ENCODE data around the gene RTKN2. TPM values are rescaled to one million over a fixed set of nuclear protein-coding genes. Genes with fewer than 3 reads are reported as not detected.

The RTKN2 gene
- total RNA-seq = 109 TPM
- long read RNA-seq, full-length matches to known transcripts = 64 of 167 reads
- long read RNA-seq, partial matches to known transcripts = 21 of 167 reads
- long read RNA-seq, other reads (novel, unspliced or antisense) = 82 of 167 reads

- ATAC-seq (peak; percentile 95), DNase-seq (peak; percentile 89)
- TF ChIP-seq CTCF (IDR thresholded peaks at IDR 0.05) = no peak
- Histone ChIP-seq H3K9me3 (no peaks in the 10 kb centered on the region), H3K4me3 (peak within 1 kb of the TSS; percentile 76), H3K27me3 (ENCODE audit: low read depth) (peaks cover 12% of the 10 kb centered on the region), H3K36me3 (no peaks in the 10 kb centered on the region), H3K27ac (peak within 1 kb of the TSS; percentile 44), H3K4me1 (peaks cover 15% of the 10 kb centered on the region)
- intact Hi-C loops (cut with DNase I) = no loop called here
Measured at GRCh38 chr10:62268399-62269114, at the start of gene RTKN2. TSS of gene RTKN2 (minus strand) at chr10:62268844. CDS start at chr10:62268610, 234 bp downstream.

DNA sequence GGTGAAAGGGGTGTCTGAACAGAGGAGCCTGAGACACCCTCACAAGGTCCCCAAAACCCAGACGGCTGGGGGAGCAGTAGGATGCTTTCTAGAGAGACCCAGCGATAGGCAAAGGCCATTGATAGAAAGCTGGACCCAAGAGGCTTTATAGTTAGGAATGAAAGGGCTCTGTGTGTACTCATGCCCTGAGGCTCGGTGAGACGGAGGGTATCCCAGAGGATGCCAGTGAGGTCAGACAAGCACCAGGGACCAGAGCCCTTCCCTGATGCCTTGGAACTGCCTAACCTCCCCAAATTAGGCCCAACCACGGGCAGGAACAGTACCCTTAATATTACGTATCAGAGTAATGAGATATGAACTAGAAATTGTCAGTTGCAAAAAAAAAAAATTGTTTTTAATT is 48.6 kb upstream of the RTKN2 start:
- no peaks in the 10 kb centered on the region for H3K36me3 ChIP-seq
- no peaks in the 10 kb centered on the region for H3K27me3 ChIP-seq (ENCODE audit: low read depth)
- no peak for DNase-seq
- H3K9me3 ChIP-seq = no peaks in the 10 kb centered on the region
- no peak overlapping the region for H3K4me3 ChIP-seq
- no peaks in the 10 kb centered on the region for H3K4me1 ChIP-seq
- intact Hi-C loops (cut with DNase I) = no loop called here
- peak in 1 of 2 donors; percentile 57 for ATAC-seq
- no peak for TF ChIP-seq CTCF (IDR thresholded peaks at IDR 0.05)
- H3K27ac ChIP-seq = no peak overlapping the region

GRCh38 chr10:62309254-62309653 is 40.6 kb upstream of the RTKN2 start:
- H3K27me3 ChIP-seq (ENCODE audit: low read depth) = no peaks in the 10 kb centered on the region
- H3K4me1 ChIP-seq = no peaks in the 10 kb centered on the region
- H3K4me3 ChIP-seq = no peak overlapping the region
- TF ChIP-seq CTCF (IDR thresholded peaks at IDR 0.05) = no peak
- no peaks in the 10 kb centered on the region for H3K36me3 ChIP-seq
- no peaks in the 10 kb centered on the region for H3K9me3 ChIP-seq
- DNase-seq (no peak), ATAC-seq (no peak)
- intact Hi-C loops (cut with DNase I) = no loop called here
- H3K27ac ChIP-seq = no peak overlapping the region

DNA sequence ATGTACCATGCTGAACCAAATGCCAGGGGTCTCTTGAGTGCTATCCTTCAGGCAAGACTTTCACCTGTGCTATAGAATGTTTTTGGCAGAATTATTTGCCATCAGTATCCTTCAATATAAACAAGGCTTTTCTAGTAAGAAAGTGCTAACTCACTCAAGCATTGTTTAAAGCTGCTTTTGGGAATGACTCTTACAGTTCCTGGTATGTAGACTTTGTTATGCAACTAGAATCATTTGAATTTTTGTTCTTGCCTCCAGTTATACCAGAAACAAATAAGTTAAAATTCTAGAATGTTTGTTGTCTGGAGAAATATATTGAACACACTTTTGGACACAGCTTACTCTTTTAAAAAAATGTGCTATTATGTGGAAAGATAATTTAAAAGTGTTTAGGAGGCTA is 39.5 kb upstream of the RTKN2 start:
- no peak for TF ChIP-seq CTCF (IDR thresholded peaks at IDR 0.05)
- H3K27ac ChIP-seq = peak overlapping the region; percentile 33
- intact Hi-C loops (cut with DNase I) = no loop called here
- no peak for DNase-seq
- no peaks in the 10 kb centered on the region for H3K27me3 ChIP-seq (ENCODE audit: low read depth)
- no peaks in the 10 kb centered on the region for H3K4me1 ChIP-seq
- no peaks in the 10 kb centered on the region for H3K36me3 ChIP-seq
- ATAC-seq = peak in 1 of 2 donors; percentile 61
- H3K9me3 ChIP-seq = no peaks in the 10 kb centered on the region
- H3K4me3 ChIP-seq = no peak overlapping the region

GRCh38 chr10:62307635-62308034 is 39.0 kb upstream of the RTKN2 start:
- H3K4me1 ChIP-seq = no peaks in the 10 kb centered on the region
- H3K36me3 ChIP-seq = no peaks in the 10 kb centered on the region
- no peaks in the 10 kb centered on the region for H3K27me3 ChIP-seq (ENCODE audit: low read depth)
- ATAC-seq = peak; percentile 48 to 51
- no peak for TF ChIP-seq CTCF (IDR thresholded peaks at IDR 0.05)
- peak overlapping the region; percentile 33 for H3K27ac ChIP-seq
- intact Hi-C loops (cut with DNase I) = no loop called here
- DNase-seq = no peak
- no peak overlapping the region for H3K4me3 ChIP-seq
- H3K9me3 ChIP-seq = no peaks in the 10 kb centered on the region

Measured in lower lobe of right lung (tissue), 2 donors.